WTC11 (cell line): ENCODE results near the gene POLD4.

Experiments
- JUN ChIP-seq: sonication (generic); formaldehyde crosslinking; IDR thresholded peaks from 2 replicates; pipeline ENCODE4 v1.8.0; 2023; ENCODE audit warnings: mild to moderate bottlenecking, missing genetic modification reagents
- MAX ChIP-seq: sonication (generic); formaldehyde crosslinking; IDR thresholded peaks from 2 replicates; pipeline ENCODE4 v1.8.0; 2022; ENCODE audit warnings: mild to moderate bottlenecking, missing genetic modification reagents
- NFYB ChIP-seq: sonication (generic); formaldehyde crosslinking; conservative IDR thresholded peaks from 2 replicates; pipeline ENCODE4 v1.8.0; 2022; ENCODE audit warnings: low read depth, missing genetic modification reagents
- PREB ChIP-seq: sonication (generic); formaldehyde crosslinking; IDR thresholded peaks from 2 replicates; pipeline ENCODE4 v1.8.1; 2022; ENCODE audit warnings: mild to moderate bottlenecking, missing genetic modification reagents, moderate library complexity, borderline replicate concordance
- TCF7 ChIP-seq: sonication (generic); formaldehyde crosslinking; IDR thresholded peaks from 2 replicates; pipeline ENCODE4 v1.8.0; 2022; ENCODE audit warnings: mild to moderate bottlenecking, low read depth, missing genetic modification reagents, moderate library complexity
- ZBTB43 ChIP-seq: sonication (generic); formaldehyde crosslinking; IDR thresholded peaks from 2 replicates; pipeline ENCODE4 v1.8.1; 2023; ENCODE audit warnings: mild to moderate bottlenecking, missing genetic modification reagents
- ZNF263 ChIP-seq: sonication (generic); formaldehyde crosslinking; IDR thresholded peaks from 2 replicates; pipeline ENCODE4 v1.8.1; 2022; ENCODE audit warnings: low read depth, mild to moderate bottlenecking, moderate library complexity, missing genetic modification reagents
- TF ChIP-seq, protein P1 (sequence below): sonication (generic); formaldehyde crosslinking; IDR thresholded peaks from 2 replicates; pipeline ENCODE4 v1.8.0; 2022; ENCODE audit warnings: mild to moderate bottlenecking, missing genetic modification reagents
- TF ChIP-seq, protein P2 (sequence below): fragments of 200-600 bp; IDR thresholded peaks from 2 replicates; pipeline ENCODE4 v1.8.0; 2022; ENCODE audit warnings: antibody characterized with exemption
- TF ChIP-seq, protein P3 (sequence below): sonication (generic); formaldehyde crosslinking; IDR thresholded peaks from 2 replicates; pipeline ENCODE4 v1.8.1; 2023; ENCODE audit warnings: mild to moderate bottlenecking, missing genetic modification reagents, moderate library complexity
- TF ChIP-seq, protein P4 (sequence below): sonication (generic); formaldehyde crosslinking; IDR thresholded peaks from 2 replicates; pipeline ENCODE4 v1.8.1; 2022; ENCODE audit warnings: missing genetic modification reagents, borderline replicate concordance

- no peak for TF ChIP-seq MAX
- no peak for TF ChIP-seq ZNF263 (CRISPR knock-in tag)
- TF ChIP-seq, protein P1, sequence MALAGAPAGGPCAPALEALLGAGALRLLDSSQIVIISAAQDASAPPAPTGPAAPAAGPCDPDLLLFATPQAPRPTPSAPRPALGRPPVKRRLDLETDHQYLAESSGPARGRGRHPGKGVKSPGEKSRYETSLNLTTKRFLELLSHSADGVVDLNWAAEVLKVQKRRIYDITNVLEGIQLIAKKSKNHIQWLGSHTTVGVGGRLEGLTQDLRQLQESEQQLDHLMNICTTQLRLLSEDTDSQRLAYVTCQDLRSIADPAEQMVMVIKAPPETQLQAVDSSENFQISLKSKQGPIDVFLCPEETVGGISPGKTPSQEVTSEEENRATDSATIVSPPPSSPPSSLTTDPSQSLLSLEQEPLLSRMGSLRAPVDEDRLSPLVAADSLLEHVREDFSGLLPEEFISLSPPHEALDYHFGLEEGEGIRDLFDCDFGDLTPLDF: no peak
- TF ChIP-seq, protein P2, sequence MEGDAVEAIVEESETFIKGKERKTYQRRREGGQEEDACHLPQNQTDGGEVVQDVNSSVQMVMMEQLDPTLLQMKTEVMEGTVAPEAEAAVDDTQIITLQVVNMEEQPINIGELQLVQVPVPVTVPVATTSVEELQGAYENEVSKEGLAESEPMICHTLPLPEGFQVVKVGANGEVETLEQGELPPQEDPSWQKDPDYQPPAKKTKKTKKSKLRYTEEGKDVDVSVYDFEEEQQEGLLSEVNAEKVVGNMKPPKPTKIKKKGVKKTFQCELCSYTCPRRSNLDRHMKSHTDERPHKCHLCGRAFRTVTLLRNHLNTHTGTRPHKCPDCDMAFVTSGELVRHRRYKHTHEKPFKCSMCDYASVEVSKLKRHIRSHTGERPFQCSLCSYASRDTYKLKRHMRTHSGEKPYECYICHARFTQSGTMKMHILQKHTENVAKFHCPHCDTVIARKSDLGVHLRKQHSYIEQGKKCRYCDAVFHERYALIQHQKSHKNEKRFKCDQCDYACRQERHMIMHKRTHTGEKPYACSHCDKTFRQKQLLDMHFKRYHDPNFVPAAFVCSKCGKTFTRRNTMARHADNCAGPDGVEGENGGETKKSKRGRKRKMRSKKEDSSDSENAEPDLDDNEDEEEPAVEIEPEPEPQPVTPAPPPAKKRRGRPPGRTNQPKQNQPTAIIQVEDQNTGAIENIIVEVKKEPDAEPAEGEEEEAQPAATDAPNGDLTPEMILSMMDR: no peak
- TF ChIP-seq, protein P3, sequence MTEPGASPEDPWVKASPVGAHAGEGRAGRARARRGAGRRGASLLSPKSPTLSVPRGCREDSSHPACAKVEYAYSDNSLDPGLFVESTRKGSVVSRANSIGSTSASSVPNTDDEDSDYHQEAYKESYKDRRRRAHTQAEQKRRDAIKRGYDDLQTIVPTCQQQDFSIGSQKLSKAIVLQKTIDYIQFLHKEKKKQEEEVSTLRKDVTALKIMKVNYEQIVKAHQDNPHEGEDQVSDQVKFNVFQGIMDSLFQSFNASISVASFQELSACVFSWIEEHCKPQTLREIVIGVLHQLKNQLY (CRISPR knock-in tag): no peak
- no peak for TF ChIP-seq PREB (CRISPR knock-in tag)
- no peak for TF ChIP-seq NFYB (CRISPR knock-in tag)
- TF ChIP-seq JUN: no peak
- no peak for TF ChIP-seq TCF7 (CRISPR knock-in tag)
- TF ChIP-seq, protein P4, sequence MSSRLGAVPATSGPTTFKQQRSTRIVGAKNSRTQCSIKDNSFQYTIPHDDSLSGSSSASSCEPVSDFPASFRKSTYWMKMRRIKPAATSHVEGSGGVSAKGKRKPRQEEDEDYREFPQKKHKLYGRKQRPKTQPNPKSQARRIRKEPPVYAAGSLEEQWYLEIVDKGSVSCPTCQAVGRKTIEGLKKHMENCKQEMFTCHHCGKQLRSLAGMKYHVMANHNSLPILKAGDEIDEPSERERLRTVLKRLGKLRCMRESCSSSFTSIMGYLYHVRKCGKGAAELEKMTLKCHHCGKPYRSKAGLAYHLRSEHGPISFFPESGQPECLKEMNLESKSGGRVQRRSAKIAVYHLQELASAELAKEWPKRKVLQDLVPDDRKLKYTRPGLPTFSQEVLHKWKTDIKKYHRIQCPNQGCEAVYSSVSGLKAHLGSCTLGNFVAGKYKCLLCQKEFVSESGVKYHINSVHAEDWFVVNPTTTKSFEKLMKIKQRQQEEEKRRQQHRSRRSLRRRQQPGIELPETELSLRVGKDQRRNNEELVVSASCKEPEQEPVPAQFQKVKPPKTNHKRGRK (CRISPR knock-in tag): no peak
- no peak for TF ChIP-seq ZBTB43
Measured at GRCh38 chr11:67400251-67400941, 47.0 kb upstream of the POLD4 start.
